Stomach (tissue), 4 donors: Measurements from ENCODE around the gene SSTR4.

Experiments used
- POLR2A ChIP-seq, 4 donors: fragments of 450-650 bp; IDR thresholded peaks; one replicate each; pipeline ENCODE4 v1.6.1; 2016; ENCODE audit warnings: antibody characterized with exemption in 4 of 4, control low read depth in 2 of 4, mild to moderate bottlenecking in 1 of 4, moderate library complexity in 1 of 4
- POLR2AphosphoS5 ChIP-seq, 3 donors: sonication (generic); formaldehyde crosslinking; IDR thresholded peaks; one replicate each; pipeline ENCODE4 v1.6.1; 2016; ENCODE audit warnings: antibody characterized with exemption in 3 of 3
- TF ChIP-seq, protein P1 (sequence below), 7 experiments: fragments of 450-650 bp in 4 of 7; fragments of 200-600 bp in 3 of 7; sonication (generic) in 3 of 7; IDR thresholded peaks; one replicate each; pipeline ENCODE4 v1.5.1; 2016 to 2019; ENCODE audit warnings: antibody characterized with exemption in 7 of 7, control low read depth in 2 of 7, mild to moderate bottlenecking in 1 of 7

- TF ChIP-seq, protein P1, sequence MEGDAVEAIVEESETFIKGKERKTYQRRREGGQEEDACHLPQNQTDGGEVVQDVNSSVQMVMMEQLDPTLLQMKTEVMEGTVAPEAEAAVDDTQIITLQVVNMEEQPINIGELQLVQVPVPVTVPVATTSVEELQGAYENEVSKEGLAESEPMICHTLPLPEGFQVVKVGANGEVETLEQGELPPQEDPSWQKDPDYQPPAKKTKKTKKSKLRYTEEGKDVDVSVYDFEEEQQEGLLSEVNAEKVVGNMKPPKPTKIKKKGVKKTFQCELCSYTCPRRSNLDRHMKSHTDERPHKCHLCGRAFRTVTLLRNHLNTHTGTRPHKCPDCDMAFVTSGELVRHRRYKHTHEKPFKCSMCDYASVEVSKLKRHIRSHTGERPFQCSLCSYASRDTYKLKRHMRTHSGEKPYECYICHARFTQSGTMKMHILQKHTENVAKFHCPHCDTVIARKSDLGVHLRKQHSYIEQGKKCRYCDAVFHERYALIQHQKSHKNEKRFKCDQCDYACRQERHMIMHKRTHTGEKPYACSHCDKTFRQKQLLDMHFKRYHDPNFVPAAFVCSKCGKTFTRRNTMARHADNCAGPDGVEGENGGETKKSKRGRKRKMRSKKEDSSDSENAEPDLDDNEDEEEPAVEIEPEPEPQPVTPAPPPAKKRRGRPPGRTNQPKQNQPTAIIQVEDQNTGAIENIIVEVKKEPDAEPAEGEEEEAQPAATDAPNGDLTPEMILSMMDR (IDR thresholded peaks at IDR 0.05): no peak
- TF ChIP-seq POLR2A (IDR thresholded peaks at IDR 0.05) (no peak), POLR2AphosphoS5 (IDR thresholded peaks at IDR 0.05) (no peak)
Measured at GRCh38 chr20:23013429-23013828, 21.7 kb upstream of the SSTR4 start.
